ENCODE data around the gene PRDM16. TPM values are rescaled to one million over a fixed set of nuclear protein-coding genes. Genes with fewer than 3 reads are reported as not detected.

The PRDM16 gene
- total RNA-seq, 1 donor: 6.5 TPM

DNA sequence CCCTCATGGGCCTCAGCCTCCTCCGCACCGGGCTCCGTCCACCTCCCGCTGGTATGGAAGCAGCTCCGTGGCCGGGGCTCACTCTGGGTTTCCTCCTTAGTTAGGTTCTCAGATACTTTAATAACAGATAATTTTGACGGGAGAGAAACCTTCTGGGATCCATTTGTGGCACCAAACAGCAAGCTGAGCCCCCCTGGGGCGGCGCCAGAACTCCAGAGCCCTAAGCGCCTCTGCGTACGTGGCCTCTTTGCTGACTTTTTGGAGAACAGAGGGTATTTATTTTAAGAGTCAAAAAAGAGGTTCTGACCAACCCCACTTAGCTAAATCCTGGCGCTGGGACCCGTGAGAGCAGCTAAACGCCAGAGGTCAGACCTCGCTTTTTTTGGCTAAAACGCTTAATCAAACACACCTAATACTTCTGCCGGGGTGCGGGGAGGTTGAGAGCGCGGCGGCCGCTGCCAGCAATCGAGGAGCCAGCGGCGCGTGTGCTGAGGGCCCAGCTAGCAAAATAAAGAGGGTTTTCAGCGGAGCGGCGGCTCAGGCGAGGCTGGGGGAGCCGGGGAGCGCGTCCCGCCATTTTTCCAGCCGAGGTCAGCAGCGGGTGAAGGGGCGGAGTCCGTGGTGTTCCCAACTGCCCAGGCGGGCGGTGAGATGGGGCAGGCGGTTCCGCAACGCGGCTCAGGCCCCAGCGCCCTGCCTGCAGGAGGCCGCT, 171.7 kb downstream of the PRDM16 start:
- no peak overlapping the region for H3K4me2 ChIP-seq (ENCODE audit: insufficient read depth, low read length)
- H3K4me1 ChIP-seq (ENCODE audit: insufficient read depth, low read length): peaks cover 3% of the 10 kb centered on the region
- no peaks in the 10 kb centered on the region for H3K9me3 ChIP-seq (ENCODE audit: low read depth, low read length)
- no peak overlapping the region for H3K4me3 ChIP-seq (ENCODE audit: insufficient read depth, low read length)
- H3K79me2 ChIP-seq (ENCODE audit: insufficient read depth, low read length): no peaks in the 10 kb centered on the region
- no peaks in the 10 kb centered on the region for H3K36me3 ChIP-seq (ENCODE audit: insufficient read depth, low read length)
- no peak for DNase-seq (ENCODE audit: insufficient read length, low spot score, missing footprints)
- TF ChIP-seq, protein P1, sequence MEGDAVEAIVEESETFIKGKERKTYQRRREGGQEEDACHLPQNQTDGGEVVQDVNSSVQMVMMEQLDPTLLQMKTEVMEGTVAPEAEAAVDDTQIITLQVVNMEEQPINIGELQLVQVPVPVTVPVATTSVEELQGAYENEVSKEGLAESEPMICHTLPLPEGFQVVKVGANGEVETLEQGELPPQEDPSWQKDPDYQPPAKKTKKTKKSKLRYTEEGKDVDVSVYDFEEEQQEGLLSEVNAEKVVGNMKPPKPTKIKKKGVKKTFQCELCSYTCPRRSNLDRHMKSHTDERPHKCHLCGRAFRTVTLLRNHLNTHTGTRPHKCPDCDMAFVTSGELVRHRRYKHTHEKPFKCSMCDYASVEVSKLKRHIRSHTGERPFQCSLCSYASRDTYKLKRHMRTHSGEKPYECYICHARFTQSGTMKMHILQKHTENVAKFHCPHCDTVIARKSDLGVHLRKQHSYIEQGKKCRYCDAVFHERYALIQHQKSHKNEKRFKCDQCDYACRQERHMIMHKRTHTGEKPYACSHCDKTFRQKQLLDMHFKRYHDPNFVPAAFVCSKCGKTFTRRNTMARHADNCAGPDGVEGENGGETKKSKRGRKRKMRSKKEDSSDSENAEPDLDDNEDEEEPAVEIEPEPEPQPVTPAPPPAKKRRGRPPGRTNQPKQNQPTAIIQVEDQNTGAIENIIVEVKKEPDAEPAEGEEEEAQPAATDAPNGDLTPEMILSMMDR (IDR thresholded peaks at IDR 0.05; ENCODE audit: extremely low read depth, low read depth, low read length): no peak
- H2AFZ ChIP-seq (ENCODE audit: low read length): no peak overlapping the region
- H3K27me3 ChIP-seq (ENCODE audit: insufficient read depth, low read length): no peaks in the 10 kb centered on the region
- no peaks in the 10 kb centered on the region for H4K20me1 ChIP-seq (ENCODE audit: insufficient read depth, low read length)
- H3K27ac ChIP-seq (ENCODE audit: low read depth, low read length): no peak overlapping the region

GRCh38 chr1:3241236-3241550, 172.2 kb downstream of the PRDM16 start:
- Histone ChIP-seq H4K20me1 (ENCODE audit: insufficient read depth, low read length) (no peaks in the 10 kb centered on the region), H3K27me3 (ENCODE audit: insufficient read depth, low read length) (no peaks in the 10 kb centered on the region), H2AFZ (ENCODE audit: low read length) (no peak overlapping the region), H3K4me2 (ENCODE audit: insufficient read depth, low read length) (no peak overlapping the region), H3K27ac (ENCODE audit: low read depth, low read length) (no peak overlapping the region), H3K4me1 (ENCODE audit: insufficient read depth, low read length) (peaks cover 3% of the 10 kb centered on the region), H3K4me3 (ENCODE audit: insufficient read depth, low read length) (no peak overlapping the region), H3K9me3 (ENCODE audit: low read depth, low read length) (no peaks in the 10 kb centered on the region), H3K36me3 (ENCODE audit: insufficient read depth, low read length) (no peaks in the 10 kb centered on the region), H3K79me2 (ENCODE audit: insufficient read depth, low read length) (no peaks in the 10 kb centered on the region)
- TF ChIP-seq, protein P1 (IDR thresholded peaks at IDR 0.05; ENCODE audit: extremely low read depth, low read depth, low read length): no peak
- DNase-seq (ENCODE audit: insufficient read length, low spot score, missing footprints): no peak

DNA sequence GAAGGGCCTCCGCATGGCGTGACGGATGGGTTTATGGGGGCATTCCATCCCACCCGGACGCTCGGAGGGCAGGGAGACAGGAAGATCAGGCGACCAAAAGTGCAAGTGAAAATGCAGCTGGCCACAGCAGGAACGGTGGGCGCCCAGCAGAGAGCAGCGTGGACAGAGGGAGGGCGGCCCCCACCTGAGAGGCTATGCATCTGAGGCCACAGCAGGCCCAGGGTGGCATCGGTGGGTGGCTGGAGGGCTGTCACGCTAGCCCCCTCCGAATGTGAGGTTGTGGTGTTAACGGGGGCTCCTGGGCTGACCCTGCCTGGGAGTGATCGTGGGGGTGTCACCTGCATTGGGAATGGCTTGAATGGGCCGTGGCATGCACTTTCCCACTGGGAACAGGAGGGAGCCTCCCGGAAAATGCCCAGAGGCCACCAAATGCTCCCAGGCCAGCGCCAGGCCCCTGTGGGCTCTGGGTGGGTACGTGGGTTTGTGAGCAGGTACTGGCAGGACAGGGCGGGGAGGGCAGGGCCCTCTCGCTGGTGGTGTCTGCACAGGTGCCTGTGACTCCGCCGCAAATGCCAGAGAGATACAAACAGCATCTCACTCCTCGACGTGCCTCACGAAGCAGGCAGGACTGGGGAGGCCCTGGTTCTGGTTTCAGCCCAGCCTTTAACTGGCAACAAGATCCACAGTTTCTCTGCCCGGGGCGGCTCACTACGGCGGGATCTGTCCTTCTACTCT, 172.8 kb downstream of the PRDM16 start:
- H3K4me3 ChIP-seq (ENCODE audit: insufficient read depth, low read length): no peak overlapping the region
- H3K9me3 ChIP-seq (ENCODE audit: low read depth, low read length): no peaks in the 10 kb centered on the region

More for the DNA sequence above, 172.8 kb downstream of the PRDM16 start:
- Histone ChIP-seq H3K36me3 (ENCODE audit: insufficient read depth, low read length) (no peaks in the 10 kb centered on the region), H3K79me2 (ENCODE audit: insufficient read depth, low read length) (no peaks in the 10 kb centered on the region), H3K27ac (ENCODE audit: low read depth, low read length) (no peak overlapping the region), H3K4me1 (ENCODE audit: insufficient read depth, low read length) (peaks cover 3% of the 10 kb centered on the region), H4K20me1 (ENCODE audit: insufficient read depth, low read length) (peaks cover 1% of the 10 kb centered on the region), H3K4me2 (ENCODE audit: insufficient read depth, low read length) (no peak overlapping the region), H2AFZ (ENCODE audit: low read length) (no peak overlapping the region), H3K27me3 (ENCODE audit: insufficient read depth, low read length) (no peaks in the 10 kb centered on the region)
- TF ChIP-seq, protein P1 (IDR thresholded peaks at IDR 0.05; ENCODE audit: extremely low read depth, low read depth, low read length): no peak
- DNase-seq (ENCODE audit: insufficient read length, low spot score, missing footprints): no peak

Measured in osteoblast (primary cell).